Stimulated activated CD4-positive, alpha-beta T cell treated with anti-CD3 and anti-CD28 coated beads, Interleukin-12 subunit alpha, Interleukin-12 subunit beta, amount 100 ng/mL, for 48 hours (primary cell): ENCODE measurements around the gene FUBP3.

Experiments
- DNase-seq, 3 donors: peaks; one replicate each; pipeline ENCODE4 v3.0.0-alpha.2; 2020; ENCODE audit warnings: low read depth in 2 of 3, low spot score in 1 of 3

FUBP3 gene

GRCh38 chr9:130606887-130607600 is 27.7 kb downstream of the FUBP3 start:
- DNase-seq: no peak

- no peak for DNase-seq
Observed at GRCh38 chr9:130607640-130608420, 28.5 kb downstream of the FUBP3 start.

GRCh38 chr9:130608554-130609134 is 29.3 kb downstream of the FUBP3 start:
- DNase-seq: no peak

- DNase-seq: no peak
Observed at GRCh38 chr9:130609163-130609562, 29.8 kb downstream of the FUBP3 start.

GRCh38 chr9:130610862-130611707 is 31.7 kb downstream of the FUBP3 start:
- no peak for DNase-seq

GRCh38 chr9:130616451-130616850 is 37.1 kb downstream of the FUBP3 start:
- no peak for DNase-seq

- no peak for DNase-seq
Observed at GRCh38 chr9:130623466-130623865, 44.1 kb downstream of the FUBP3 start.

- no peak for DNase-seq
Observed at GRCh38 chr9:130624154-130624553, 44.8 kb downstream of the FUBP3 start.

- no peak for DNase-seq
Observed at GRCh38 chr9:130626249-130626996, 47.0 kb downstream of the FUBP3 start.

- no peak for DNase-seq
Observed at GRCh38 chr9:130627051-130627450, 47.7 kb downstream of the FUBP3 start.

- DNase-seq: no peak
Observed at GRCh38 chr9:130627896-130628792, 48.8 kb downstream of the FUBP3 start.

GRCh38 chr9:130629443-130630070 is 50.2 kb downstream of the FUBP3 start:
- DNase-seq: no peak

GRCh38 chr9:130630071-130630450 is 50.7 kb downstream of the FUBP3 start:
- DNase-seq: no peak

- DNase-seq: no peak
Observed at GRCh38 chr9:130630506-130631330, 51.3 kb downstream of the FUBP3 start.

- DNase-seq: no peak
Observed at GRCh38 chr9:130631331-130632080, 52.1 kb downstream of the FUBP3 start.

GRCh38 chr9:130632081-130632710 is 52.8 kb downstream of the FUBP3 start:
- no peak for DNase-seq

GRCh38 chr9:130632841-130633240 is 53.5 kb downstream of the FUBP3 start:
- no peak for DNase-seq
